ENCODE results near the gene RAB36. TPM values are rescaled to one million over a fixed set of nuclear protein-coding genes. Genes with fewer than 3 reads are reported as not detected.

The RAB36 gene
- total and polyA plus RNA-seq, 2 donors (not counting 1 experiment from before 2014, with no cell fraction given), result 1.1 to 3.3 TPM

DNA sequence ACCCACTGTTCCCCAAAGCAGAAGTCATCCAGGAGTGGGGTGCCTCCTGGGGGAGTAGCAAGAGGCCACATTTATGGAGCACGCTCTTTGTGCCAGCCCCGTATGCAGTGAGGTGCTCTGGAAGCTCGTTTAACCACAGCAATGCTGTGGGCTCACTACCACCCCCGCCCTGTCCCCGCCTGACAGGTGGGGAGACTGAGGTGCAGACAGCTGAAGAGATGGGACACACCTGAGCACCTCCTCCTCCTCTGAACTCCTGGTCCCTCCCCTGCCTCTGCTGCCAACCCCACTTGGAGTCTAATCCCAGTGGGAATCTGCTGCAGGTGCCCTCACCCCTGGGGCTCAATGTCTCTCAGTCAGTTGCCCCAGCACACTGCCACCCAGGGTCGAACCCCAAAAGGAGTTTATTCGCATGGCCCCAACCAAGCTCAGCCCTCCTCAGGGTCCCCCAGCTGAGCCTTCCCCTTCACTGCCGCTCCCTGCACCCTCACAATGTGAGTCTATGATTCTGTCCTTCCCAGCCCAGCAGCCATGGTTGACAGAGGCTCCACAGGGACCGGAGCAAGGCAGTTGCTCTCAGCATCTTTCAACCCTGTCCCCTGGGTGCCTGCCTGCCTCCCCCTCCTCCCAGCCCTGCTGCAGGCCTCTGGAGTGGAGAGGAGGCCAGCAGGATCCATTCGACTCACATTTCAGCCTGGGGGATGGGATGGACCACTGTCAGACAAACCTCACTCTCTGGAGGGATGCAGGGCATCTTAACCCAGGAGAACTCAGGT, 21.8 kb downstream of the RAB36 start:
- no peaks in the 10 kb centered on the region for H3K9me3 Mint-ChIP-seq (ENCODE audit: insufficient read depth)
- intact Hi-C loops (cut with micrococcal nuclease), result no loop called here
- H3K36me3 ChIP-seq (replicated peaks in 1 of 2; ENCODE audit: control extremely low read depth in 1 of 2, control insufficient read depth in 1 of 2, extremely low read depth in 1 of 2, insufficient read depth in 2 of 2, low read length in 1 of 2), result no peaks in the 10 kb centered on the region
- H3K9ac ChIP-seq (ENCODE audit: low read length), result no peak overlapping the region
- H3K4me3 Mint-ChIP-seq, result no peak overlapping the region
- no peak overlapping the region for H3K4me3 ChIP-seq (ENCODE audit: control extremely low read depth in 1 of 5, extremely low read depth in 1 of 5, insufficient read depth in 1 of 5, low read depth in 2 of 5, low read length in 4 of 5)
- H3K4me1 ChIP-seq (ENCODE audit: control insufficient read depth in 2 of 2, insufficient read depth in 2 of 2, low read length in 2 of 2), result no peaks in the 10 kb centered on the region
- ChIA-PET CTCF (interaction anchor here (0.6 to 12.1 kb wide), 3 partner anchors 37 to 209 kb away, joined by 4 to 101 read pairs (median 4); no protein-coding TSS in a partner anchor), POLR2A (interaction anchor here (0.6 kb wide), 1 partner anchor 210 kb away, joined by 5 read pairs; no protein-coding TSS in a partner anchor)
- TF ChIP-seq EZH2 (IDR thresholded peaks at IDR 0.05; ENCODE audit: borderline replicate concordance, insufficient read depth, low read depth, low read length, poor library complexity, severe bottlenecking), result no peak
- TF ChIP-seq, protein P1, sequence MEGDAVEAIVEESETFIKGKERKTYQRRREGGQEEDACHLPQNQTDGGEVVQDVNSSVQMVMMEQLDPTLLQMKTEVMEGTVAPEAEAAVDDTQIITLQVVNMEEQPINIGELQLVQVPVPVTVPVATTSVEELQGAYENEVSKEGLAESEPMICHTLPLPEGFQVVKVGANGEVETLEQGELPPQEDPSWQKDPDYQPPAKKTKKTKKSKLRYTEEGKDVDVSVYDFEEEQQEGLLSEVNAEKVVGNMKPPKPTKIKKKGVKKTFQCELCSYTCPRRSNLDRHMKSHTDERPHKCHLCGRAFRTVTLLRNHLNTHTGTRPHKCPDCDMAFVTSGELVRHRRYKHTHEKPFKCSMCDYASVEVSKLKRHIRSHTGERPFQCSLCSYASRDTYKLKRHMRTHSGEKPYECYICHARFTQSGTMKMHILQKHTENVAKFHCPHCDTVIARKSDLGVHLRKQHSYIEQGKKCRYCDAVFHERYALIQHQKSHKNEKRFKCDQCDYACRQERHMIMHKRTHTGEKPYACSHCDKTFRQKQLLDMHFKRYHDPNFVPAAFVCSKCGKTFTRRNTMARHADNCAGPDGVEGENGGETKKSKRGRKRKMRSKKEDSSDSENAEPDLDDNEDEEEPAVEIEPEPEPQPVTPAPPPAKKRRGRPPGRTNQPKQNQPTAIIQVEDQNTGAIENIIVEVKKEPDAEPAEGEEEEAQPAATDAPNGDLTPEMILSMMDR (IDR thresholded peaks at IDR 0.05), result no peak
- H3K9me3 ChIP-seq (ENCODE audit: control extremely low read depth in 1 of 3, control insufficient read depth in 2 of 3, insufficient read depth in 1 of 3, low read length in 2 of 3), result peaks cover 0 to 4% (median 0%) of the 10 kb centered on the region in 3 donors
- 85% methylated on average over 9 of the region's 10 CpGs for WGBS (ENCODE audit: insufficient coverage)
- H3K27me3 Mint-ChIP-seq, result no peaks in the 10 kb centered on the region
- H3K27me3 ChIP-seq (replicated peaks in 1 of 4; ENCODE audit: control extremely low read depth in 1 of 4, control insufficient read depth in 3 of 4, insufficient read depth in 4 of 4, low read length in 3 of 4), result peaks cover 0 to 2% (median 0%) of the 10 kb centered on the region in 4 experiments
- ATAC-seq (ENCODE audit: low read depth), result no peak
- H4K20me1 ChIP-seq (ENCODE audit: control insufficient read depth, insufficient read depth, low read length, poor library complexity, severe bottlenecking), result no peaks in the 10 kb centered on the region
- H3K4me1 Mint-ChIP-seq, result no peaks in the 10 kb centered on the region
- DNase-seq, result no peak
- H3K79me2 ChIP-seq (ENCODE audit: control insufficient read depth, insufficient read depth, low read length), result no peaks in the 10 kb centered on the region
- H3K27ac ChIP-seq (ENCODE audit: low read length in 2 of 2), result no peak overlapping the region
- no peak overlapping the region for H2AFZ ChIP-seq (ENCODE audit: insufficient read depth, low read depth, low read length, poor library complexity, severe bottlenecking)
- no peak overlapping the region for H3K4me2 ChIP-seq (replicated peaks; ENCODE audit: low read depth, low read length, poor library complexity, severe bottlenecking)
- no peak overlapping the region for H3K27ac Mint-ChIP-seq

Data from B cell (primary cell).